ENCODE results near the gene FILIP1L.

The FILIP1L gene

DNA sequence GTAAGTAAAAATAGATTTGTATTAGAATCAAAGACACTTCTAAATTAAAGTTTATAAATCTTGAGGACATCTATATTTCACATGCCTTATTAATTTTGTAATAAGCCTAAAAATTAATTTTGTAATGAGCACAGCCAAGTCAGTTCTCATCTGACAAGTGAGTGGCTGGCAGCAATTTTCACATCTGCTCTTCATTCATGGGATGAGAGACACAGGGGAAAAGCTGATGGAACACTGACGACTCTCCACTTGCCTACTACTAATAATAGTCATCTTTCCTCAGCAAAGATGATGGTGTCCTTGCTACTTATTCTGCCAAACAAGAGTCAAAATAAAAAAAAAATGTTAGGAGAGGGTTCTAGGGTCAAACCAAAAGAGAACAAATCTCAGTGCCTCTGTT, 311.0 kb downstream of the FILIP1L start:
- DNase-seq (ENCODE audit: low read depth in 3 of 3): no peak

- DNase-seq (ENCODE audit: low read depth in 3 of 3): no peak
Observed at GRCh38 chr3:99799422-99799821, 314.9 kb downstream of the FILIP1L start.

GRCh38 chr3:99795573-99795972, 318.7 kb downstream of the FILIP1L start:
- no peak for DNase-seq (ENCODE audit: low read depth in 3 of 3)

DNA sequence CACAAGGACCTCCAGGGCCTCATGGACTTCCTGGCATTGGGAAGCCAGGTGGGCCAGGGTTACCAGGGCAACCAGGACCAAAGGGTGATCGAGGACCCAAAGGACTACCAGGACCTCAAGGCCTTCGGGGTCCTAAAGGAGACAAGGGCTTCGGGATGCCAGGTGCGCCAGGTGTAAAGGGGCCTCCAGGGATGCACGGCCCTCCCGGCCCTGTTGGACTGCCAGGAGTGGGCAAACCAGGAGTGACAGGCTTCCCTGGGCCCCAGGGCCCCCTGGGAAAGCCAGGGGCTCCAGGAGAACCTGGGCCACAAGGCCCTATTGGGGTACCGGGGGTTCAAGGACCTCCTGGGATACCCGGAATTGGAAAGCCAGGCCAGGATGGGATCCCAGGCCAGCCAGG, 319.8 kb downstream of the FILIP1L start:
- DNase-seq (ENCODE audit: low read depth in 3 of 3): no peak

- DNase-seq (ENCODE audit: low read depth in 3 of 3): no peak
Observed at GRCh38 chr3:99789011-99789721, 325.1 kb downstream of the FILIP1L start.
